Chondrocyte (in vitro differentiated cells): ENCODE results near the gene ITGBL1. TPM values are rescaled to one million over a fixed set of nuclear protein-coding genes. Genes with fewer than 3 reads are reported as not detected.

Experiments used
- DNase-seq: peaks from one replicate; pipeline ENCODE4 v3.0.0; 2021; ENCODE audit warnings: mixed read lengths, low spot score
- H3K27ac Mint-ChIP-seq: one replicate; pipeline ENCODE4 v1.8.0; 2021; ENCODE audit warnings: mild to moderate bottlenecking, moderate library complexity, mixed read lengths; ENCODE audit not compliant: unreplicated experiment
- H3K27me3 Mint-ChIP-seq: 2 replicates; pipeline ENCODE4 v1.8.0; 2021; ENCODE audit warnings: low read depth, mixed read lengths
- H3K36me3 Mint-ChIP-seq: 2 replicates; pipeline ENCODE4 v1.8.0; 2021; ENCODE audit warnings: low read depth, mixed read lengths
- H3K4me1 Mint-ChIP-seq: 2 replicates; pipeline ENCODE4 v1.8.0; 2021; ENCODE audit warnings: low read depth, mild to moderate bottlenecking, mixed read lengths
- H3K4me3 Mint-ChIP-seq: one replicate; pipeline ENCODE4 v1.8.0; 2021; ENCODE audit warnings: mild to moderate bottlenecking, moderate library complexity, mixed read lengths; ENCODE audit not compliant: unreplicated experiment
- H3K9me3 Mint-ChIP-seq: 2 replicates; pipeline ENCODE4 v1.8.0; 2021; ENCODE audit warnings: low read depth, mixed read lengths
- CTCF ChIP-seq: fragments of 200-600 bp; sonication (generic); IDR thresholded peaks from 2 replicates; pipeline ENCODE4 v1.5.0; 2021; ENCODE audit warnings: antibody characterized with exemption, mild to moderate bottlenecking, moderate library complexity
- total RNA-seq: library from RNA; stranded (reverse); gene quantifications from 3 replicates; pipeline ENCODE4 v1.2.1, GENCODE V29; 2021

The ITGBL1 gene
- total RNA-seq, 1 donor from 2014 or later, result 407 TPM

GRCh38 chr13:101412076-101412475 lies 40.4 kb upstream of the ITGBL1 start:
- H3K36me3 Mint-ChIP-seq, result peaks cover 2% of the 10 kb centered on the region
- H3K27ac Mint-ChIP-seq, result peak overlapping the region; percentile 55

GRCh38 chr13:101415358-101416174 lies 36.9 kb upstream of the ITGBL1 start:
- no peak for TF ChIP-seq CTCF
- H3K9me3 Mint-ChIP-seq, result no peaks in the 10 kb centered on the region
- H3K27ac Mint-ChIP-seq, result peak overlapping the region; percentile 70
- H3K4me1 Mint-ChIP-seq, result peaks cover 38% of the 10 kb centered on the region
- H3K36me3 Mint-ChIP-seq, result peaks cover 4% of the 10 kb centered on the region
- no peaks in the 10 kb centered on the region for H3K27me3 Mint-ChIP-seq
- peak; percentile 82 for DNase-seq
- H3K4me3 Mint-ChIP-seq, result peak overlapping the region; percentile 69

More at GRCh38 chr13:101412076-101412475, 40.4 kb upstream of the ITGBL1 start:
- TF ChIP-seq CTCF, result no peak
- H3K4me1 Mint-ChIP-seq, result peaks cover 54% of the 10 kb centered on the region
- H3K9me3 Mint-ChIP-seq, result no peaks in the 10 kb centered on the region
- no peak overlapping the region for H3K4me3 Mint-ChIP-seq
- no peaks in the 10 kb centered on the region for H3K27me3 Mint-ChIP-seq
- DNase-seq, result no peak

- Mint-ChIP-seq H3K4me3 (peak within 1 kb of the TSS; percentile 87), H3K9me3 (no peaks in the 10 kb centered on the region), H3K36me3 (peaks cover 4% of the 10 kb centered on the region), H3K27ac (peak within 1 kb of the TSS; percentile 97), H3K27me3 (no peaks in the 10 kb centered on the region), H3K4me1 (peaks cover 38% of the 10 kb centered on the region)
- no peak for TF ChIP-seq CTCF
- DNase-seq, result peak; percentile 87
These were observed 36.1 kb upstream of the ITGBL1 start, which contains the start of gene NALCN for GRCh38 chr13:101416181-101417042. TSS of gene NALCN (minus strand) at chr13:101416508. CDS start at chr13:101399126, 17,382 bp downstream.

- Mint-ChIP-seq H3K36me3 (peaks cover 4% of the 10 kb centered on the region), H3K9me3 (no peaks in the 10 kb centered on the region), H3K4me3 (peak overlapping the region; percentile 87), H3K4me1 (peaks cover 40% of the 10 kb centered on the region), H3K27me3 (no peaks in the 10 kb centered on the region), H3K27ac (peak overlapping the region; percentile 97)
- no peak for DNase-seq
- TF ChIP-seq CTCF, result no peak
These were observed 35.5 kb upstream of the ITGBL1 start for GRCh38 chr13:101417043-101417406.

GRCh38 chr13:101417501-101417900 lies 35.0 kb upstream of the ITGBL1 start:
- H3K4me3 Mint-ChIP-seq, result no peak overlapping the region
- H3K36me3 Mint-ChIP-seq, result peaks cover 2% of the 10 kb centered on the region
- no peak for TF ChIP-seq CTCF
- peaks cover 40% of the 10 kb centered on the region for H3K4me1 Mint-ChIP-seq
- H3K27ac Mint-ChIP-seq, result peak overlapping the region; percentile 97
- DNase-seq, result no peak
- H3K9me3 Mint-ChIP-seq, result no peaks in the 10 kb centered on the region
- H3K27me3 Mint-ChIP-seq, result no peaks in the 10 kb centered on the region
